ENCODE results near the gene IL17RA. TPM values are rescaled to one million over a fixed set of nuclear protein-coding genes. Genes with fewer than 3 reads are reported as not detected.

The IL17RA gene
- total and polyA plus RNA-seq, 8 donors = 7.6 to 61.6 (median 8.4) TPM

DNA sequence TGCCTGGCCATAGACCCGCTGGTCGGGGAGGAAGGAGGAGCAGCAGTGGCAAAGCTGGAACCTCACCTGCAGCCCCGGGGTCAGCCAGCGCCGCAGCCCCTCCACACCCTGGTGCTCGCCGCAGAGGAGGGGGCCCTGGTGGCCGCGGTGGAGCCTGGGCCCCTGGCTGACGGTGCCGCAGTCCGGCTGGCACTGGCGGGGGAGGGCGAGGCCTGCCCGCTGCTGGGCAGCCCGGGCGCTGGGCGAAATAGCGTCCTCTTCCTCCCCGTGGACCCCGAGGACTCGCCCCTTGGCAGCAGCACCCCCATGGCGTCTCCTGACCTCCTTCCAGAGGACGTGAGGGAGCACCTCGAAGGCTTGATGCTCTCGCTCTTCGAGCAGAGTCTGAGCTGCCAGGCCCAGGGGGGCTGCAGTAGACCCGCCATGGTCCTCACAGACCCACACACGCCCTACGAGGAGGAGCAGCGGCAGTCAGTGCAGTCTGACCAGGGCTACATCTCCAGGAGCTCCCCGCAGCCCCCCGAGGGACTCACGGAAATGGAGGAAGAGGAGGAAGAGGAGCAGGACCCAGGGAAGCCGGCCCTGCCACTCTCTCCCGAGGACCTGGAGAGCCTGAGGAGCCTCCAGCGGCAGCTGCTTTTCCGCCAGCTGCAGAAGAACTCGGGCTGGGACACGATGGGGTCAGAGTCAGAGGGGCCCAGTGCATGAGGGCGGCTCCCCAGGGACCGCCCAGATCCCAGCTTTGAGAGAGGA lies 24.5 kb downstream of the IL17RA start:
- no peak for DNase-seq
- intact Hi-C loops (cut with DNase I) = no loop called here
- H3K4me3 ChIP-seq = no peak overlapping the region
- peak overlapping the region in 1 of 2 donors; percentile 28 for H3K27ac ChIP-seq
- no peaks in the 10 kb centered on the region for H3K9me3 ChIP-seq
- peaks cover 0 to 93% of the 10 kb centered on the region in 2 donors for H3K4me1 ChIP-seq
- H3K27me3 ChIP-seq = no peaks in the 10 kb centered on the region
- TF ChIP-seq, protein P1, sequence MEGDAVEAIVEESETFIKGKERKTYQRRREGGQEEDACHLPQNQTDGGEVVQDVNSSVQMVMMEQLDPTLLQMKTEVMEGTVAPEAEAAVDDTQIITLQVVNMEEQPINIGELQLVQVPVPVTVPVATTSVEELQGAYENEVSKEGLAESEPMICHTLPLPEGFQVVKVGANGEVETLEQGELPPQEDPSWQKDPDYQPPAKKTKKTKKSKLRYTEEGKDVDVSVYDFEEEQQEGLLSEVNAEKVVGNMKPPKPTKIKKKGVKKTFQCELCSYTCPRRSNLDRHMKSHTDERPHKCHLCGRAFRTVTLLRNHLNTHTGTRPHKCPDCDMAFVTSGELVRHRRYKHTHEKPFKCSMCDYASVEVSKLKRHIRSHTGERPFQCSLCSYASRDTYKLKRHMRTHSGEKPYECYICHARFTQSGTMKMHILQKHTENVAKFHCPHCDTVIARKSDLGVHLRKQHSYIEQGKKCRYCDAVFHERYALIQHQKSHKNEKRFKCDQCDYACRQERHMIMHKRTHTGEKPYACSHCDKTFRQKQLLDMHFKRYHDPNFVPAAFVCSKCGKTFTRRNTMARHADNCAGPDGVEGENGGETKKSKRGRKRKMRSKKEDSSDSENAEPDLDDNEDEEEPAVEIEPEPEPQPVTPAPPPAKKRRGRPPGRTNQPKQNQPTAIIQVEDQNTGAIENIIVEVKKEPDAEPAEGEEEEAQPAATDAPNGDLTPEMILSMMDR (IDR thresholded peaks at IDR 0.05) = no peak
- peaks cover 0 to 73% of the 10 kb centered on the region in 2 donors for H3K36me3 ChIP-seq
- ATAC-seq = no peak

DNA sequence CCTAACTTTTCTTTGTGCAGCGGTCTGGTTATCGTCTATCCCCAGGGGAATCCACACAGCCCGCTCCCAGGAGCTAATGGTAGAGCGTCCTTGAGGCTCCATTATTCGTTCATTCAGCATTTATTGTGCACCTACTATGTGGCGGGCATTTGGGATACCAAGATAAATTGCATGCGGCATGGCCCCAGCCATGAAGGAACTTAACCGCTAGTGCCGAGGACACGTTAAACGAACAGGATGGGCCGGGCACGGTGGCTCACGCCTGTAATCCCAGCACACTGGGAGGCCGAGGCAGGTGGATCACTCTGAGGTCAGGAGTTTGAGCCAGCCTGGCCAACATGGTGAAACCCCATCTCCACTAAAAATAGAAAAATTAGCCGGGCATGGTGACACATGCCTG lies 25.2 kb downstream of the IL17RA start:
- intact Hi-C loops (cut with DNase I) = no loop called here
- no peaks in the 10 kb centered on the region for H3K27me3 ChIP-seq
- no peak overlapping the region for H3K27ac ChIP-seq
- H3K4me1 ChIP-seq = peaks cover 0 to 93% of the 10 kb centered on the region in 2 donors
- ATAC-seq (no peak), DNase-seq (no peak)
- no peaks in the 10 kb centered on the region for H3K9me3 ChIP-seq
- no peak overlapping the region for H3K4me3 ChIP-seq
- TF ChIP-seq, protein P1 (IDR thresholded peaks at IDR 0.05) = no peak
- H3K36me3 ChIP-seq = peaks cover 0 to 66% of the 10 kb centered on the region in 2 donors

DNA sequence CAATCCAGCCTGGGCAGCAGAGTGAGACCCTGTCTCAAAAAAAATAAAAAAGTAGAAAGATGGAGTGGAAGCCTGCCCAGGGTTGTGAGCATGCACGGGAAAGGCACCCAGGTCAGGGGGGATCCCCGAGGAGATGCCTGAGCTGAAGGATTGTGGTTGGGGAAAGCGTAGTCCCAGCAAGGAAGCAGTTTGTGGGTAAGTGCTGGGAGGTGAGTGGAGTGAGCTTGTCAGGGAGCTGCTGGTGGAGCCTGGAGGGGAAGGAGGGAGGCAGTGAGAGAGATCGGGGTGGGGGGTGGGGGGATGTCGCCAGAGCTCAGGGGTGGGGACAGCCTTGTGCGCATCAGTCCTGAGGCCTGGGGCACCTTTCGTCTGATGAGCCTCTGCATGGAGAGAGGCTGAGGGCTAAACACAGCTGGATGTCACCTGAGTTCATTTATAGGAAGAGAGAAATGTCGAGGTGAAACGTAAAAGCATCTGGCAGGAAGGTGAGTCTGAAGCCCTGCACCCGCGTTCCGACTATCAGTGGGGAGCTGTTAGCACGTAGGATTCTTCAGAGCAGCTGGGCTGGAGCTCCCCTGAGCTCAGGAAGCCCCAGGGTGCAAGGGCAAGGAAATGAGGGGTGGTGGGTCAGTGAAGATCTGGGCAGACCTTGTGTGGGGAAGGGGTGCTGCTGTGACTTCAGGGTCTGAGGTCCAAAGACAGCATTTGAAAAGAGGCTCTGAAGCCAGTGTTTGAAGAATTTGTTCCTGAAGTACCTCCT lies 26.2 kb downstream of the IL17RA start:
- TF ChIP-seq, protein P1 (IDR thresholded peaks at IDR 0.05) = no peak
- ATAC-seq (no peak), DNase-seq (no peak)
- H3K9me3 ChIP-seq = no peaks in the 10 kb centered on the region
- H3K4me1 ChIP-seq = peaks cover 0 to 93% of the 10 kb centered on the region in 2 donors
- H3K4me3 ChIP-seq = no peak overlapping the region
- peaks cover 0 to 56% of the 10 kb centered on the region in 2 donors for H3K36me3 ChIP-seq
- intact Hi-C loops (cut with DNase I) = no loop called here
- H3K27me3 ChIP-seq = no peaks in the 10 kb centered on the region
- H3K27ac ChIP-seq = peak overlapping the region in 1 of 2 donors; percentile 23

DNA sequence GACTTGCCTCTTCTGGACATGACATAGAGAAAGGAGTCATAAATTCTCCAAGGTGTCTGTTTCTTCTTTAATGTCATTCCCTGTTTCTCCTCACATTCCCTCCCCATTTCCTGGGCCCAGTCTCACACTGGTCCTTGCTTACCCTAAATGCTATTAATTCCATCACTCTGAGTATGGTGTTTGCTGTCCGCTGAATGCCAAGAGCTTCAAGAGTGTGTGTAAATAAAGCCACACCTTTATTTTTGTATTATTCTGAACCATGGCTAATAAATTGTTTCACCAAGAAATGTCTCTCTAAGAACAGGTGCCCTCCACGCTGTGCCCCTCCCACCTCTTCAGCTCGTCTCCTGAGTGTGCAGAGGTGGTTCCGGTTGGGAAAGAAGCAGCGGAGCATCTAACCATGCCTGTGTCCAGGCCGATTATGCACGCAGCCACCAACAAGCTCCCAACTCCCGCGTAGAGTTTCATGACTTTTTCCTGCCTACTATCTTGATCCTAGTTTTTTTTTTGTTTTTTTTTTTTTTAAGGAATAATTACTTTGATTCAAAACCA lies 27.8 kb downstream of the IL17RA start:
- Histone ChIP-seq H3K4me3 (no peak overlapping the region), H3K9me3 (no peaks in the 10 kb centered on the region), H3K27me3 (peaks cover 0 to 3% of the 10 kb centered on the region in 2 donors), H3K4me1 (peaks cover 0 to 98% of the 10 kb centered on the region in 2 donors), H3K27ac (no peak overlapping the region), H3K36me3 (peaks cover 0 to 40% of the 10 kb centered on the region in 2 donors)
- ATAC-seq (peak; percentile 67), DNase-seq (no peak)
- TF ChIP-seq, protein P1 (IDR thresholded peaks at IDR 0.05) = no peak
- intact Hi-C loops (cut with DNase I) = no loop called here

DNA sequence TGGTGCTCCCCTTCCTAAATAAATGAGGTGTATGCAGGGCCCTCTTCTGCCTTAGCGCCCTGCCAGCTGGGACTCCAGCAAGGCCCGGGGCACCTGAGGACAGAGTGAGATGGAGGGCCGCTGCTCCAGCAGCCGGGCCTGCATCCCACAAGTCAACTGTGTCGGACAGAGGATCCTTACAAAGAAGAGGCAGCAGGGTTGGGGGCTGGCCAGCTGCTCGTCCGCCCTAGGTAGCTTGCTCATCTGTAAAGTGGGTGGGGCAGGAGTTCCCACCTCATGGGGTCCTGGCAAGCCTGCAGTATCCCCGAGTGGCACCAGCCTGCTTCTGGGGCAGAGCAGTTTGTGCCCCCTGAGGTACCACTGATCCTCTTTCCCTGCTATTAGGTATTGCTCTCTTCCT lies 28.8 kb downstream of the IL17RA start:
- intact Hi-C loops (cut with DNase I) = no loop called here

More for the DNA sequence above, 28.8 kb downstream of the IL17RA start:
- no peak for DNase-seq
- peaks cover 1 to 8% of the 10 kb centered on the region in 2 donors for H3K27me3 ChIP-seq
- H3K4me1 ChIP-seq = peaks cover 0 to 98% of the 10 kb centered on the region in 2 donors
- no peak overlapping the region for H3K27ac ChIP-seq
- TF ChIP-seq, protein P1 (IDR thresholded peaks at IDR 0.05) = no peak
- H3K9me3 ChIP-seq = no peaks in the 10 kb centered on the region
- H3K36me3 ChIP-seq = peaks cover 0 to 30% of the 10 kb centered on the region in 2 donors
- H3K4me3 ChIP-seq = no peak overlapping the region
- ATAC-seq = no peak
